GM19395 (cell line): ENCODE measurements around the gene PEX26.
A peak's percentile ranks its signal among the peaks of the same experiment; 100 is the strongest.
"Not testable (repeated sequence)": the region's sequence is repeated elsewhere in the genome, so short reads cannot be mapped to it uniquely, and the experiment has no call there.

ENCODE experiments used
- ATAC-seq: cut with Tn5 transposase; IDR thresholded peaks from one replicate; pipeline ENCODE4 v1.9.1; 2021; ENCODE audit warnings: mild to moderate bottlenecking, moderate library complexity; ENCODE audit not compliant: unreplicated experiment

PEX26 gene

GRCh38 chr22:18070556-18071306, 7.1 kb upstream of the PEX26 start:
- ATAC-seq = no peak

- ATAC-seq = not testable (repeated sequence)
Observed at GRCh38 chr22:18071307-18071967, 6.4 kb upstream of the PEX26 start.

GRCh38 chr22:18071968-18072310, 5.9 kb upstream of the PEX26 start:
- ATAC-seq = no peak

GRCh38 chr22:18073467-18073866, 4.3 kb upstream of the PEX26 start:
- ATAC-seq = no peak

- not testable (repeated sequence) for ATAC-seq
Observed at GRCh38 chr22:18073927-18074326, 3.9 kb upstream of the PEX26 start.

GRCh38 chr22:18075101-18075719, 2.6 kb upstream of the PEX26 start:
- ATAC-seq = no peak

- ATAC-seq = no peak
Observed at GRCh38 chr22:18075720-18076497, 1.9 kb upstream of the PEX26 start.

GRCh38 chr22:18077087-18077638, 627 bp upstream of the PEX26 start:
- ATAC-seq = peak; percentile 4

GRCh38 chr22:18078329-18079041, 695 bp downstream of the PEX26 start:
- ATAC-seq = peak; percentile 35

- ATAC-seq = no peak
Observed at GRCh38 chr22:18079706-18080233, 2.0 kb downstream of the PEX26 start.

- ATAC-seq = no peak
Observed at GRCh38 chr22:18081416-18081815, 3.6 kb downstream of the PEX26 start.

GRCh38 chr22:18082467-18082866, 4.7 kb downstream of the PEX26 start:
- ATAC-seq = no peak

- ATAC-seq = no peak
Observed at GRCh38 chr22:18083406-18083805, 5.6 kb downstream of the PEX26 start.

- no peak for ATAC-seq
Observed at GRCh38 chr22:18085188-18085587, 7.4 kb downstream of the PEX26 start.

- no peak for ATAC-seq
Observed at GRCh38 chr22:18087350-18087855, 9.6 kb downstream of the PEX26 start.

GRCh38 chr22:18088825-18089568, 11.2 kb downstream of the PEX26 start:
- ATAC-seq = no peak

- no peak for ATAC-seq
Observed at GRCh38 chr22:18090286-18090685, 12.5 kb downstream of the PEX26 start.

- no peak for ATAC-seq
Observed at GRCh38 chr22:18091478-18091877, 13.7 kb downstream of the PEX26 start.

GRCh38 chr22:18091916-18092526, 14.2 kb downstream of the PEX26 start:
- ATAC-seq = no peak
